SK-N-SH treated with all-trans-retinoic acid at 6 μM for 48 hours (cell line): Measurements from ENCODE around the gene TMEM183A.
A peak's percentile ranks its signal among the peaks of the same experiment; 100 is the strongest.

Experiments used
- ATAC-seq: fragments of 200-7000 bp; cut with Tn5 transposase; 3 replicates; pipeline ENCODE4 v1.9.1; 2020; ENCODE audit warnings: mild to moderate bottlenecking, moderate library complexity
- ARNTL ChIP-seq: fragments of 450-650 bp; formaldehyde crosslinking; IDR thresholded peaks from 2 replicates; pipeline ENCODE4 v1.5.0; 2020; ENCODE audit warnings: low read depth, mild to moderate bottlenecking, moderate library complexity, borderline replicate concordance
- CSDC2 ChIP-seq: fragments of 250-450 bp; sonication (Bioruptor Pico); IDR thresholded peaks from 2 replicates; pipeline ENCODE4 v1.5.0; 2020; ENCODE audit warnings: mild to moderate bottlenecking, moderate library complexity
- CSRNP3 ChIP-seq: fragments of 250-450 bp; sonication (Bioruptor Pico); IDR thresholded peaks from 2 replicates; pipeline ENCODE4 v1.5.1; 2021; ENCODE audit warnings: mild to moderate bottlenecking, moderate library complexity
- ESRRG ChIP-seq: fragments of 250-450 bp; sonication (Bioruptor Pico); IDR thresholded peaks from 2 replicates; pipeline ENCODE4 v1.6.1; 2021; ENCODE audit warnings: mild to moderate bottlenecking
- GLIS3 ChIP-seq: fragments of 250-450 bp; sonication (Bioruptor Pico); IDR thresholded peaks from 2 replicates; pipeline ENCODE4 v1.5.0; 2020; ENCODE audit warnings: mild to moderate bottlenecking, moderate library complexity
- OSR1 ChIP-seq: fragments of 250-450 bp; sonication (Bioruptor Pico); IDR thresholded peaks from 2 replicates; pipeline ENCODE4 v1.8.0; 2022; ENCODE audit warnings: moderate library complexity, mild to moderate bottlenecking, inconsistent platforms
- POU6F1 ChIP-seq: fragments of 250-450 bp; sonication (Bioruptor Pico); IDR thresholded peaks from 2 replicates; pipeline ENCODE4 v1.8.0; 2021; ENCODE audit warnings: low read depth, mild to moderate bottlenecking, moderate library complexity, borderline replicate concordance
- SNAI2 ChIP-seq: fragments of 250-450 bp; sonication (Bioruptor Pico); IDR thresholded peaks from 2 replicates; pipeline ENCODE4 v1.5.0; 2020; ENCODE audit warnings: mild to moderate bottlenecking, moderate library complexity
- TSHZ2 ChIP-seq: fragments of 250-450 bp; sonication (Bioruptor Pico); IDR thresholded peaks from 2 replicates; pipeline ENCODE4 v1.5.0; 2020; ENCODE audit warnings: mild to moderate bottlenecking, moderate library complexity
- ZFP3 ChIP-seq: fragments of 250-450 bp; sonication (Bioruptor Pico); IDR thresholded peaks from 2 replicates; pipeline ENCODE4 v1.5.0; 2020; ENCODE audit warnings: mild to moderate bottlenecking, moderate library complexity
- ZFP30 ChIP-seq: fragments of 450-650 bp; formaldehyde crosslinking; IDR thresholded peaks from 2 replicates; pipeline ENCODE4 v1.5.0; 2022; ENCODE audit warnings: mild to moderate bottlenecking, moderate library complexity
- ZNF565 ChIP-seq: fragments of 450-650 bp; formaldehyde crosslinking; conservative IDR thresholded peaks from 2 replicates; pipeline ENCODE4 v1.5.0; 2020; ENCODE audit warnings: low read depth, mild to moderate bottlenecking, moderate library complexity
- ZNF70 ChIP-seq: fragments of 450-650 bp; formaldehyde crosslinking; IDR thresholded peaks from 2 replicates; pipeline ENCODE4 v1.5.0; 2020; ENCODE audit warnings: mild to moderate bottlenecking, moderate library complexity
- ZNF8 ChIP-seq: fragments of 450-650 bp; formaldehyde crosslinking; IDR thresholded peaks from 2 replicates; pipeline ENCODE4 v1.5.0; 2020; ENCODE audit warnings: mild to moderate bottlenecking, moderate library complexity

TMEM183A gene

GRCh38 chr1:203045821-203046594 lies 38.8 kb downstream of the TMEM183A start (continued):
- no peak for TF ChIP-seq POU6F1 (CRISPR knock-in tag)
- TF ChIP-seq ZNF565 (CRISPR knock-in tag): no peak

GRCh38 chr1:203046984-203047630 lies 39.9 kb downstream of the TMEM183A start:
- TF ChIP-seq OSR1 (CRISPR knock-in tag) (no peak), GLIS3 (CRISPR knock-in tag) (no peak), ZFP30 (no peak)
- TF ChIP-seq, all 23 proteins: peak for 0
- ATAC-seq: peak; percentile 97

GRCh38 chr1:203048086-203048485 lies 40.9 kb downstream of the TMEM183A start:
- no peak for ATAC-seq
- TF ChIP-seq TSHZ2 (CRISPR knock-in tag) (no peak), POU6F1 (CRISPR knock-in tag) (no peak), ZNF8 (CRISPR knock-in tag) (no peak)

GRCh38 chr1:203048555-203049051 lies 41.4 kb downstream of the TMEM183A start:
- TF ChIP-seq ZNF70 (CRISPR knock-in tag): no peak
- no peak for TF ChIP-seq ZFP3 (CRISPR knock-in tag)
- TF ChIP-seq CSRNP3 (CRISPR knock-in tag): no peak
- no peak for TF ChIP-seq ARNTL (CRISPR knock-in tag)
- TF ChIP-seq TSHZ2 (CRISPR knock-in tag): no peak
- TF ChIP-seq CSDC2 (CRISPR knock-in tag): no peak
- no peak for TF ChIP-seq ESRRG (CRISPR knock-in tag)
- TF ChIP-seq SNAI2 (CRISPR knock-in tag): no peak
- TF ChIP-seq, all 23 proteins: peak for 0
- no peak for ATAC-seq
